Retinal pigment epithelial cell (primary cell): ENCODE measurements around the gene FIG4.
"Not testable (repeated sequence)": the region's sequence is repeated elsewhere in the genome, so short reads cannot be mapped to it uniquely, and the experiment has no call there.

Experiments
- DNase-seq: peaks from one replicate; pipeline ENCODE4 v3.0.0-alpha.2; 2010; ENCODE audit warnings: low read depth
- H3K4me3 ChIP-seq: 2 replicates; pipeline ENCODE4 v1.5.1; 2011; ENCODE audit warnings: mild to moderate bottlenecking, low read length, control low read depth, moderate library complexity
- TF ChIP-seq, protein P1 (sequence below): conservative IDR thresholded peaks from 2 replicates; pipeline ENCODE4 v1.5.1; 2011; ENCODE audit warnings: low read depth, low read length, control low read depth, inconsistent platforms

The FIG4 gene

GRCh38 chr6:109701774-109702173, 10.7 kb downstream of the FIG4 start:
- TF ChIP-seq, protein P1, sequence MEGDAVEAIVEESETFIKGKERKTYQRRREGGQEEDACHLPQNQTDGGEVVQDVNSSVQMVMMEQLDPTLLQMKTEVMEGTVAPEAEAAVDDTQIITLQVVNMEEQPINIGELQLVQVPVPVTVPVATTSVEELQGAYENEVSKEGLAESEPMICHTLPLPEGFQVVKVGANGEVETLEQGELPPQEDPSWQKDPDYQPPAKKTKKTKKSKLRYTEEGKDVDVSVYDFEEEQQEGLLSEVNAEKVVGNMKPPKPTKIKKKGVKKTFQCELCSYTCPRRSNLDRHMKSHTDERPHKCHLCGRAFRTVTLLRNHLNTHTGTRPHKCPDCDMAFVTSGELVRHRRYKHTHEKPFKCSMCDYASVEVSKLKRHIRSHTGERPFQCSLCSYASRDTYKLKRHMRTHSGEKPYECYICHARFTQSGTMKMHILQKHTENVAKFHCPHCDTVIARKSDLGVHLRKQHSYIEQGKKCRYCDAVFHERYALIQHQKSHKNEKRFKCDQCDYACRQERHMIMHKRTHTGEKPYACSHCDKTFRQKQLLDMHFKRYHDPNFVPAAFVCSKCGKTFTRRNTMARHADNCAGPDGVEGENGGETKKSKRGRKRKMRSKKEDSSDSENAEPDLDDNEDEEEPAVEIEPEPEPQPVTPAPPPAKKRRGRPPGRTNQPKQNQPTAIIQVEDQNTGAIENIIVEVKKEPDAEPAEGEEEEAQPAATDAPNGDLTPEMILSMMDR = no peak
- H3K4me3 ChIP-seq = no peak overlapping the region
- DNase-seq = no peak

DNA sequence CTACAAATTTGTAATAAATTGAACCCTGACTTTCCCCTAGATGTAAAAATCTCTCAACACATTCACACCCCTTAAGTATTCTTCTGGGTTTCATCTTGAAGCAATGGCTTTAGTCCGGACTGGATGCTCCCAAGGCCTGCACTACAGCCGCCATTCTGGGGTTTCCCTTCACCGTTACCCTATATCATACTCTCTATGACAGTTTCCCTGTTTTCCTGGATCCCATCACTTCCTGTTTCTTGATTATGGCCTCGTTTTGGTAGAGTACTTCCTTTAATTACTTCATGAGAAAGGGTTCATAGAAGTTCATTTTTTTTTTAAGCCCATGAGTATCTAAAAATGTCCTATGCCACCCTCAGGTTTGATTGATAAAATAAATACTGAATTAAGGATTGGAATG, 11.7 kb downstream of the FIG4 start:
- DNase-seq = no peak
- H3K4me3 ChIP-seq = no peak overlapping the region
- TF ChIP-seq, protein P1 = no peak

DNA sequence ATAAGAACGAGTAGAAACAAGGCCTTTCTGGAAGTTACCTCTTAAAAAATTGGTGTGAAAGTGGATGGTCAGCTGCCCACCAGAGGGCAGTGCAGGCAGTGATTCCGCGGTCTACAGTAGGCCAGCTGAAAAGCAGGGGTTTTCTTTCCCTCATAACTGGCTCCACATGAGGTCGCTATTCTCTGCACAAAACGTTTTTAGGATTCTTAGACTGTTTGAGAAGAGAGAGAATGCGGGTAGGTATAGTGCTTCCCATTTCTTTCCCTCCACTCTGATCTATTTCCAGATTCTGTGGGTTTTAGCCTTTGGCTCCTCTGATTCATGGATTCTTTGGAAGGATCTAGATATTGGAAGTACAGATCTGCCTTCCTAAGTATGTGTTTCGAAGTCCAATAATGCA, 14.2 kb downstream of the FIG4 start:
- peak; percentile 55 for DNase-seq
- TF ChIP-seq, protein P1 = peak; percentile 98
- H3K4me3 ChIP-seq = no peak overlapping the region

DNA sequence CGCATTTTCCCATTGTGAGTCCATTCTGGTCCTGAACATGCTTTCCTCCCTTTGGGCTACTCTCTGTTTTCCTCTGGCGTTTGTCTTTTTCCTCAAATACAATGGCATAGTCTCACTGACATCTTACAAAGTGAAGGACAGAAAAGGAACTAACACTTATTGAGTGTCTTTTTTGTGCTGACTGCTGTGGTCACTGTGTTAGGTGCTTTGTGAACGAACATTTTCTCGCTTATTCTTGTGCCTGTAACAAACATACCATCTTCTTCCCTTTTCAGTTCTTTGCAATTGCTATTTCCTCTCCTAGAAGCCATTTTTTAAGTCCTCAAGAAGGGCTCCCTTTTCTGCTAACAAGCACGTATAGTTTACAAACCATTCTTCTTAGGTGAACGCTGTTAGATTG, 15.4 kb downstream of the FIG4 start:
- H3K4me3 ChIP-seq = no peak overlapping the region
- no peak for DNase-seq

DNA sequence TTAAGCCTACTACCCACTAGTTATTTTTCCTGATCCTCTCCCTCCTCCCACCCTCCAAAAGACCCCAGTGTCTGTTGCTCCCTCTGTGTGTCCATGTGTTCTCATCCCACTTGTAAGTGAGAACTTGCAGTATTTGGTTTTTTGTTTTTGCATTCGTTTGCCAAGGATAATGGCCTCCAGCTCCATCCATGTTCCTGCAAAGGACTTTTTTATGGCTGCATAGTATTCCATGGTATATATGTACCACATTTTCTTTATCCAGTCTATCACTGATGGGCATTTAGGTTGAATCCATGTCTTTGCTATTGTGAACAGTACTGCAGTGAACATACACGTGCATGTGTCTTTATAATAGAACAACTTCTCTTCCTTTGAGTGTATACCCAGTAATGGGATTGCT, 17.0 kb downstream of the FIG4 start:
- not testable (repeated sequence) for H3K4me3 ChIP-seq, DNase-seq

More for the DNA sequence above, 15.4 kb downstream of the FIG4 start:
- TF ChIP-seq, protein P1 = no peak

DNA sequence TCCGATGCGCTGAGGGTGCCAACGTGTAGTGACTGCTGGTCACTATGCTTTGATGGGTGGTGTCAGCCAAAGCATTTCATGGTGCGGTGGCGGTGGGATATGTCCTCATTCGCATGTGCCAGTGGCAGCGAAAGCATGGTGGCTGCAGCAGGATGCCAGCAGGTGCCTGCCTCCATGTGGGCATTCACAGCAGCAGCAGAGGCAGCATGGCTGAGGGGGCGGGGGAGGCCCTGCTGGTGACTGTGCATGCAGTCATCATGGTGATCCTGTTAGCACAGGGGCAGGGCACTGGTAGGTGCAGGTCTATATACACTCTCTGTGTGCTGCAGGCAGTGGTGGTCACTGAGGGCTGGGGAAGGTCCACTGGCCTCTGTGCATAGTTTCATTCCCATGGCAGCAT, 22.0 kb downstream of the FIG4 start:
- TF ChIP-seq, protein P1 = no peak
- no peak overlapping the region for H3K4me3 ChIP-seq
- DNase-seq = no peak

- TF ChIP-seq, protein P1 = no peak
- no peak overlapping the region for H3K4me3 ChIP-seq
- DNase-seq = no peak
Observed at GRCh38 chr6:109714166-109714565, 23.1 kb downstream of the FIG4 start.

GRCh38 chr6:109714611-109715010, 23.5 kb downstream of the FIG4 start:
- no peak for DNase-seq
- H3K4me3 ChIP-seq = no peak overlapping the region
- TF ChIP-seq, protein P1 = no peak
